ENCODE data around the gene DRP2.

DNA sequence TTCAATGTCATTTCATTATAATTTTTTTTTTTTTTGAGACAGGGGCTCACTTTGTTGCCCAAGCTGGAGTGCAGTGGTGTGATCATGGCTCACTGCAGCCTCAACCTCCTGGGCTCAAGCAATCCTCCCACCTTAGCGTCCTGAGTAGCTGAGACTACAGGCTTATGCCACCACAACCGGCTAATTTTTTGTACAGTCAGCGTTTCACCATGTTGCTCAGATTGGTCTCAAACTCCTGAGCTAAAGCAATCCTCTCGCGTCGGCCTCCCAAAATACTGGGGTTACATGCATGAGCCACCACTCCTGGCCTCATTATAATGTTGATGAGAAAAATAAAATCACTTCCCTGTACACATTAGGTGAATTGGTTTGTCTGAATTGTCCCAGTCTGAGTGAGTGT is 54.6 kb downstream of the DRP2 start:
- TF ChIP-seq CTCF (IDR thresholded peaks at IDR 0.05): no peak
- TF ChIP-seq POLR2A (IDR thresholded peaks at IDR 0.05): no peak
- no peak for TF ChIP-seq EP300 (IDR thresholded peaks at IDR 0.05)
